Astrocyte of the spinal cord (primary cell): ENCODE results near the gene AUTS2.

Experiments used
- DNase-seq: peaks from one replicate; pipeline ENCODE4 v3.0.0; 2011; ENCODE audit warnings: low read depth, low spot score
- H3K4me3 ChIP-seq: 2 replicates; pipeline ENCODE4 v1.5.1; 2011; ENCODE audit warnings: low read depth, mild to moderate bottlenecking, low read length, moderate library complexity
- CTCF ChIP-seq: IDR thresholded peaks from 2 replicates; pipeline ENCODE4 v1.5.1; 2012; ENCODE audit warnings: low read depth, mild to moderate bottlenecking, low read length, inconsistent platforms
- in situ Hi-C: cut with HindIII; loops from 2 replicates; pipeline ENCODE4 v1.10.0; 2017; ENCODE audit warnings: low sequenced_read_pairs

Gene AUTS2

DNA sequence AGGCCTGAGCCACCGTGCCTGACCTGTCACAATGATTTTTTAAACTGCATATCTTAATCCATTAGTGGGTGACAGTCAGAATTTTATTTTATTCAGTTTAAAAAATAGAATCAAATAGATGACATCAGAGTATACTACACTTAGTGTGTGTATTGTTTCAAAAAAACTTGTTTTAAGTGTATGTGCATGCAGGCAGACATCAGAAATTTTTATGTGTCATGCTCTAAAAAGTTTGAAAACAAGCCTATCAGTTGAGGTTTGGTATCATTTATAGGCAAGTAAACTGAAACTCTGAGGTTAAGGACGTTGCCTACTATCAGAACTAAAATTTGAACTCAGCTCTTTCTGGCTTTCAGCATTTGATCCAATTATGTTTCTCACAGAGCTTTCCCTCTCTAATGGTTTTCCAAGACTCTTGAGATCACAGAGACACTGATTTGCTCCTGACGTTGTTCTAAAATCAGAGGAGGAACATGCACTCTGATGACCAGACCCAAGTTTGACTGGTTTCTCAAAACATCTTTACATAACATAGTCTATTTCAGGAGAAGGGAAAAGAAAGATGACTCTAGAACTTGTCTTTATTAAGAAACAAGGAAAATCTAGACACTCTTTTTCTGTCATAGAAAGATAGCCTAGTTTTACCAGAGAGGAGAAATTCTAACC, 188.6 kb downstream of the AUTS2 start:
- in situ Hi-C loops = no loop called here
- DNase-seq = no peak

GRCh38 chr7:69787736-69788431, 189.6 kb downstream of the AUTS2 start:
- DNase-seq = no peak
- in situ Hi-C loops = no loop called here
- no peak overlapping the region for H3K4me3 ChIP-seq
- TF ChIP-seq CTCF = no peak

More for the DNA sequence above, 188.6 kb downstream of the AUTS2 start:
- no peak overlapping the region for H3K4me3 ChIP-seq
- no peak for TF ChIP-seq CTCF

DNA sequence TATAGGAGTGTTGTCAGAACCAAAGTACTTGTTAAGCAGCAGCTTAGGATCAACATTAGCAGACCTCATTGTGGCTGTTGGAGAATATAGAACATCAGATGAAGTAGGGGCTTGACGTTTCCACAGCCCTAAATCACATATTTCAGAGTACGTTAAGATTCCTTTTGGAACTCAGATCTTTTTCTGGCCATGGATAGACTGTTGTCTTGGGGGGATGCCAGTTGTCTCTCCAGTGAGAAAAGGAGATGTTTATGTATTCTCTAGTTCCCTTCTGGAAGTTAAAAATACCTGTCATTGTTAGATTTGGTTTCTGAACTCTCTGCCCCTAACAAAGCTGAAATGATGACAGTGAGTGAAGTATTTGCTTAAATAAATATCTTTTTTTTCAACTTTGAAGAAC, 191.3 kb downstream of the AUTS2 start:
- no peak for DNase-seq
- in situ Hi-C loops = no loop called here
- no peak overlapping the region for H3K4me3 ChIP-seq
- TF ChIP-seq CTCF = no peak

GRCh38 chr7:69790977-69791724, 192.9 kb downstream of the AUTS2 start:
- no peak for TF ChIP-seq CTCF
- DNase-seq = no peak
- no peak overlapping the region for H3K4me3 ChIP-seq
- in situ Hi-C loops = no loop called here

- in situ Hi-C loops = no loop called here
- H3K4me3 ChIP-seq = no peak overlapping the region
- no peak for TF ChIP-seq CTCF
- DNase-seq = no peak
These were observed 193.5 kb downstream of the AUTS2 start for GRCh38 chr7:69791739-69792138.

GRCh38 chr7:69795932-69796331, 197.7 kb downstream of the AUTS2 start:
- in situ Hi-C loops = no loop called here
- no peak overlapping the region for H3K4me3 ChIP-seq
- DNase-seq = no peak
- no peak for TF ChIP-seq CTCF
